ENCODE results near the gene ABCC8.

The ABCC8 gene

DNA sequence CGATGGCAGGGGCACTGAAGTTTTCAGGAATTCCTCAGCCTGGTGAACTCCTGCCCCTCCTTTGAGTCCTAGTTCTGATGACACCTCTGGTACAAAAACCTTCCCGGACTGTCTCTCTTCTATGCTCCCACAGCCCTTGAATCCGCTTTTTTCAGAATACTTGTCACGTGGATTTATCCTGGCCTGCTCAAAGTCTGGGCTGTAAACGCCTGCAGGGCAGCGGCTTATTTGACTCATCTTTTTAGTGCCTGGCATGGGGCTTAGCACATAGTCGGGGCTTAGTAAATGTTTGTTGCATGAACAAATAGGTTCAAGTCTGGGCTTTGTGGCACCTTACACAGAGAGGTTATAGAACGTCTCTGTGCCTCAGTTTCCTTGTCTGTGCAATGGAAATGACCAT, 74.8 kb downstream of the ABCC8 start:
- no peak overlapping the region for H3K4me3 ChIP-seq (ENCODE audit: control insufficient read depth, low read depth, low read length)
- no peak for DNase-seq (ENCODE audit: low read depth)
- TF ChIP-seq, protein P1, sequence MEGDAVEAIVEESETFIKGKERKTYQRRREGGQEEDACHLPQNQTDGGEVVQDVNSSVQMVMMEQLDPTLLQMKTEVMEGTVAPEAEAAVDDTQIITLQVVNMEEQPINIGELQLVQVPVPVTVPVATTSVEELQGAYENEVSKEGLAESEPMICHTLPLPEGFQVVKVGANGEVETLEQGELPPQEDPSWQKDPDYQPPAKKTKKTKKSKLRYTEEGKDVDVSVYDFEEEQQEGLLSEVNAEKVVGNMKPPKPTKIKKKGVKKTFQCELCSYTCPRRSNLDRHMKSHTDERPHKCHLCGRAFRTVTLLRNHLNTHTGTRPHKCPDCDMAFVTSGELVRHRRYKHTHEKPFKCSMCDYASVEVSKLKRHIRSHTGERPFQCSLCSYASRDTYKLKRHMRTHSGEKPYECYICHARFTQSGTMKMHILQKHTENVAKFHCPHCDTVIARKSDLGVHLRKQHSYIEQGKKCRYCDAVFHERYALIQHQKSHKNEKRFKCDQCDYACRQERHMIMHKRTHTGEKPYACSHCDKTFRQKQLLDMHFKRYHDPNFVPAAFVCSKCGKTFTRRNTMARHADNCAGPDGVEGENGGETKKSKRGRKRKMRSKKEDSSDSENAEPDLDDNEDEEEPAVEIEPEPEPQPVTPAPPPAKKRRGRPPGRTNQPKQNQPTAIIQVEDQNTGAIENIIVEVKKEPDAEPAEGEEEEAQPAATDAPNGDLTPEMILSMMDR (conservative IDR thresholded peaks at IDR 0.05; ENCODE audit: control insufficient read depth, insufficient read depth, low read depth, low read length): no peak

DNA sequence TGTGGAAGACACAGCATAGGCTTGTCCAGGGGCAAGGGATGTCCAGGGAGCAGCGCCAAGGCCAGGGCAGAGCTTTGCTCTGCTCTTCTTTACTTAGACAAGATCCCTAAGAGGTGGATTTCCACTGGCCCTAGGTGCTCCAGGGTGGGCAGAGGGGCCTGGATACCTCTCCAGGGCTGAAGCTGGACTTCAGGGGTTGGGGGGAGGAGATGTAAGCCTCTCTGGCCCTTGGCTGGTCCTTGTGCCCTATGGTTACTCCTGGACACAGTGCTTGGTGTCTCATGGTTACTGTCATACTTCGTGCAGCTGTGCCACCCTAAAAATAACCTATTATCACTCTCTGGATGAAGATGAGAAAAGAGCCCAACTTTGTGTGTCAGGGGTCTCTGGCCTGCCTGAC, 75.3 kb downstream of the ABCC8 start:
- no peak overlapping the region for H3K4me3 ChIP-seq (ENCODE audit: control insufficient read depth, low read depth, low read length)
- no peak for DNase-seq (ENCODE audit: low read depth)
- TF ChIP-seq, protein P1 (conservative IDR thresholded peaks at IDR 0.05; ENCODE audit: control insufficient read depth, insufficient read depth, low read depth, low read length): no peak

DNA sequence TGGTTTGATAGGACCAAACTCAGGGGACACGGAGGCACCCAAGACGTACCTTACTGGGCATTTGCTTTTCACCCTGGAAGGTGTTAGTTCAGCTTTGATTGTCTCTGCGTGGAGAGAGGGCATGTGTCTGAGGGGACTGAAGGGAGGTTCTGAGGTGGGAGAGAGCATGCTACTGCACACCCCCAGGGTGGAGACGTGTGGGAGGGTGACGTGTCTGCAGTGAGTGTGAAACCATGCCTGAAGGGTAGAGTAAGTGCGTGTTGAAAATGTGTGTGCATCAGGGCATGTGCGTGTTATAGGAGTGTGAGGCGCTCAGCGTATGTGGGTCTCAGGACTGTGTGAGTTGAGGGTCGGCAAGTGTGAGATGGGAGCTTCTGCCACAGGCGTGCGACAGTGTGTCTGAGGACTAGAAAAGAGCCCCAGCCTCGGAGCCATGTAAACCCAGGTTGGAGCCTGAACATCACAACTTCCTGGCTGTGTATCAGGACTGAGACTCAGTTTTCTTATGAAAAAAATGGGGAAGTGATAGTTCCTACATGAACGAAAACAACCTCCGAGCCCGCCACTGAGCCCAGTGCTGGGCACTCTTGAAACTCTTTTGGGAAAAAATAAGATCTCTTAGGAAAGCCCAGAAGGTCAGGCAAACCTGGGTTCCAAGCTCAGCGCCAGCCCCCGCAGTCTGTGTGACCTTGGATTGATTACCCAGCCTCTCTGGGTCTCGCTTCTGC, 76.4 kb downstream of the ABCC8 start:
- no peak overlapping the region for H3K4me3 ChIP-seq (ENCODE audit: control insufficient read depth, low read depth, low read length)
- TF ChIP-seq, protein P1 (conservative IDR thresholded peaks at IDR 0.05; ENCODE audit: control insufficient read depth, insufficient read depth, low read depth, low read length): no peak
- DNase-seq (ENCODE audit: low read depth): no peak

DNA sequence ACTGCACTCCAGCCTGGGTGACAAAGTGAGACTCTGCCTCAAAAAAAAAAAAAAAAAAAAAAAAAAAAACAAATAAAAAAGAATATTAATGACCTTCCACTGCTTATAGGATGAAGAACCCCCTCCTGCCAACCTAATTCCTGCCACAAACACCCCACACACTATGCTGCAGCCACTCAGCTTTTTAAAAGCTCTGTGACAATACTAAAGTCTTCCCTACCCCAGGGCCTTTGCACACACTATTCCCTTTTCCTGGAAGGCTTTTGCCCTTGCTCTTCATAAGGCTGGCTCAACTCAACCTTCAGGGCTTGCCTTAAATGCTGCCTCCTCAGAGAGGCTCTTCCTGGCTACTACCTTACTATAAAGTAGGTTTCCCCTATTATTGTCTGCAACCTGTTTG, 77.4 kb downstream of the ABCC8 start:
- DNase-seq (ENCODE audit: low read depth): no peak
- no peak overlapping the region for H3K4me3 ChIP-seq (ENCODE audit: control insufficient read depth, low read depth, low read length)
- TF ChIP-seq, protein P1 (conservative IDR thresholded peaks at IDR 0.05; ENCODE audit: control insufficient read depth, insufficient read depth, low read depth, low read length): no peak

DNA sequence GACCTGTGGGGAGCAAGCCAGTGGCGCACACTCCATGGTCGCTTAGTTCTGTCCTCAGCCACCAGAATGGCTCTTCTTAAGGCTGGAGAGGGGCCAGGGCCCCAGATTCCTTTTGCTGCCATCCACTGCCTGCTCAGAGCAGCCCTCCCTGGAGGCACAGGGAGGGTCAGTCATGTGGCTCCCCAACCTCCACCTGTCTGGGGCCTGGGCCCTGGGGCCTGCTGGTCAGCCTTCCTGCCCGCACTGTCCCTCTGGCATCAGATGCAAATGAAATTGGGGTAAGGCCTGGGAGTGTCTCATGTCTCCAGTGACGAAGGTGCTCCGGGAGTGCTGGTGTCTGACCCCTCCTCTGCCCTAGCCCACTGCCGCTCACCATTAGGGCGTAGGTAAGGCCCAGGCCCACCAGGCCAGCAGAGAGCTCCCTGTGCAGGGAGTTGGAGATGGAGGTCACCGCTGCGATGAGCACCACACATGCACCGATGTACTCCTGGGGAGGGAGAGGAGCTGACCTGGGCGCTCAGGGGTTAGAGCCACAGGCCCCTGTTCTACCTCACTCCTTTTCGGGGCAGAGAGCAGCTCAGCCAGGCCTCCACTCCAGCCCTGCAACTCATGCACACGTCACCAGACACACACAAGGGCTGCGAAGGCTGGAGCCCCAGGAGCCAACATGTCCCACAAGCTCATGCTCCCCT, 79.2 kb downstream of the ABCC8 start:
- no peak overlapping the region for H3K4me3 ChIP-seq (ENCODE audit: control insufficient read depth, low read depth, low read length)
- DNase-seq (ENCODE audit: low read depth): no peak
- TF ChIP-seq, protein P1 (conservative IDR thresholded peaks at IDR 0.05; ENCODE audit: control insufficient read depth, insufficient read depth, low read depth, low read length): no peak

DNA sequence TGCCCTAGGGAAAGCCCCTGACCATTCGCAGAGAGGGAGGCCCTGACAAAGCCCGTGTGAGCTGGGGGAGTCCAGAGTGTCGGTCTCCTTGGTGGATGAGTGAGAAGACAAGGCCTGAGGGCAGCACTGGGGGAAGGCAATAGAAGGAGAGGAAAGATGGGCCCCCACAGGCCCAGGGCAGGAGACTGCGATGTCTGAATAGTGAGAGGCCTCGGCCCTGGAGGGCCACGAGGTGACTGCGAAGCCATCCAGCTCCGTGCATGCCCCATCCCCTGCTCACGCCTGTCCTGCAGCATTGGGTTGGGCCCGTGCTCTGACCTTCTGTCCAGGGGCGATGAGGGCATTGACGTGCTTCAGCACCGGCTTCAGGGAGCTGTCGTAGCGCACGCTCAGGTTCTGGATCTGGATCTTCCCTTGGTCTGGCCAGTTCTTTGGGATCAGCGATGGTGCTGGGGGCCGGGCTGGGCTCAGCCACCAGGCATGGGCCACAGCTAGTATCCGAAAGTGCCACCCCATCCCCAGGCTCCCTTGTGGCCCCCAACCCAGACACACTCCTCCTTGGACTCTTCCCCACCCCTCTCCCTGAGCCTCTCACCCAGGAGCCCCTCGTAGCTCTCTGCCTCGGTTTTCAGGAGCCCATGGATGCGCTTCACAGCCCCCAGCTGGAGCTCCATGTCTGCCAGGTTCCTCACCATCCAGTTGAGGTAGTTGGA, 79.9 kb downstream of the ABCC8 start:
- H3K4me3 ChIP-seq (ENCODE audit: control insufficient read depth, low read depth, low read length): no peak overlapping the region
- DNase-seq (ENCODE audit: low read depth): no peak
- TF ChIP-seq, protein P1 (conservative IDR thresholded peaks at IDR 0.05; ENCODE audit: control insufficient read depth, insufficient read depth, low read depth, low read length): no peak

All from fibroblast of mammary gland (primary cell).